Mucosa of descending colon (tissue), 3 donors: ENCODE measurements around the gene RPS6KA6. TPM values are rescaled to one million over a fixed set of nuclear protein-coding genes. Genes with fewer than 3 reads are reported as not detected.

Experiments
- ATAC-seq: fragments of 200-7000 bp; cut with Tn5 transposase; one replicate; pipeline ENCODE4 v1.9.1; 2020; ENCODE audit warnings: mild to moderate bottlenecking, moderate library complexity
- DNase-seq, 3 donors: peaks; one replicate each; pipeline ENCODE4 v3.0.0-alpha.2; 2020
- H3K36me3 ChIP-seq: fragments of 200-600 bp; one replicate; pipeline ENCODE4 v1.8.0; 2021; ENCODE audit warnings: low read depth, mild to moderate bottlenecking
- H3K4me1 ChIP-seq: fragments of 200-600 bp; one replicate; pipeline ENCODE4 v1.8.0; 2021; ENCODE audit warnings: low read depth, mild to moderate bottlenecking
- H3K4me3 ChIP-seq: fragments of 200-600 bp; one replicate; pipeline ENCODE4 v1.8.0; 2021; ENCODE audit warnings: mild to moderate bottlenecking
- H3K9me3 ChIP-seq: fragments of 200-600 bp; one replicate; pipeline ENCODE4 v1.8.0; 2021; ENCODE audit warnings: mild to moderate bottlenecking
- CTCF ChIP-seq: fragments of 200-600 bp; IDR thresholded peaks from one replicate; pipeline ENCODE4 v1.8.0; 2022; ENCODE audit warnings: antibody characterized with exemption, mild to moderate bottlenecking
- intact Hi-C, 2 donors: fragments of 100-400 bp; cut with DNase I in 1 of 2; cut with micrococcal nuclease in 1 of 2; formaldehyde crosslinking; loops; one replicate each; pipeline versions ENCODE4 v1.11.0 to v1.11.1; 2022; cut with DNase I, micrococcal nuclease
- microRNA-seq: library from miRNA; unstranded; fragments of <30 nt; microRNA quantifications from one replicate; pipeline ENCODE4, GENCODE V29; 2019
- total RNA-seq, 3 donors: library from RNA; stranded (reverse); fragmentation: NEBNext Ultra II Directional in 2 of 3; extraction: Animal tissue kit (Norgen Biotek cat#: 25700) in 2 of 3; gene quantifications; one replicate each; pipeline versions ENCODE4 v1.2.1 to v1.2.4, GENCODE V29; 2021 to 2023
- donor health status: DM: no; HTN: no; CAD: no; lungs with moderate emphysema.
- donor health status: DM: no; HTN: no; CAD: no.
- donor health status: DM: no; HTN: yes; CAD: no.

RPS6KA6 gene
- total RNA-seq, 3 donors from 2014 or later: 9.7 to 16.6 (median 11.3) TPM

DNA sequence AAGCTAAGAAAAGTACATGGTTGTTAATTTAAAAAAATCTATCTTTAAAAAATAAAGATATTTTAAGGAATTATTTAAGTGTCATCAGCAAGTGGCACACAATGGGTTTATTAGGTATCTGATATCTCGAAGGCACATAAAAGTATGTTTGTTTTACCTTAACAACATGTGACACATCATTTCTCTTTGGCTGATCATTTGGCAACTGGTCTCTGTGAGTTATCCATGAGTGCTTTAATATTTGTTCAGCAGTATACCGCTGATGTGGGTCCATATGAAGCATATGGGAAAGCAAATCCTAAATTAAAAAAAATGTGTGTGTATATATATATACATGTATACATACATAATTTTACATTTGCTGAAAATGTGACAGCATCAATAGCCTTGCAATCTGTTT is 123.2 kb downstream of the RPS6KA6 start:
- TF ChIP-seq CTCF: no peak
- Histone ChIP-seq H3K4me1 (no peaks in the 10 kb centered on the region), H3K4me3 (no peak overlapping the region), H3K36me3 (no peaks in the 10 kb centered on the region), H3K9me3 (no peaks in the 10 kb centered on the region)
- no peak for ATAC-seq
- no peak for DNase-seq
- intact Hi-C loops: no loop called here

- Histone ChIP-seq H3K9me3 (no peaks in the 10 kb centered on the region), H3K4me3 (no peak overlapping the region), H3K36me3 (no peaks in the 10 kb centered on the region), H3K4me1 (no peaks in the 10 kb centered on the region)
- ATAC-seq: no peak
- intact Hi-C loops: no loop called here
- no peak for DNase-seq
- TF ChIP-seq CTCF: no peak
Observed at GRCh38 chrX:84064164-84064563, 123.8 kb downstream of the RPS6KA6 start.

DNA sequence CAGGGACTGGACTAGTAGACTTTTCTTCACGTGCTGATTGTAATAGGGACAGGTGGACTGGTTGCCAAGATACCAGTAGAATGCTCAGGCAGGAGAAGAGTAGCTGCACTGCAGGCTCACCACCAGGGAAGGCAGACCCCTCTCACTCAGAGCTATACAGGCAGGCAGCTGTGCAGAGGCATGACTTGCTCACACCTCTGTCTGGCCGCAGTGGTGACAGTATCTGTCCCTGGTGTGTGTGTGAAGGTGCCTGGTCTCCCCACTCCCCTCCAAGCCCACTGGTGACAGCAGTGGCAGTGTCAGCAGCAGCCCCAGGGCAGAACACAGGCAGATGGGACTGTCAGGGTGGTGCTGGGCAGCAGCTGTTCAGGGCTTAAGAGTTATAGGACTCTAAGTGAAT is 140.7 kb downstream of the RPS6KA6 start:
- intact Hi-C loops: no loop called here
- ATAC-seq (no peak), DNase-seq (no peak)
- no peak overlapping the region for H3K4me3 ChIP-seq
- no peak for TF ChIP-seq CTCF
- no peaks in the 10 kb centered on the region for H3K4me1 ChIP-seq
- H3K9me3 ChIP-seq: no peaks in the 10 kb centered on the region
- H3K36me3 ChIP-seq: no peaks in the 10 kb centered on the region

GRCh38 chrX:84046403-84046984 is 141.5 kb downstream of the RPS6KA6 start:
- Histone ChIP-seq H3K4me3 (no peak overlapping the region), H3K9me3 (no peaks in the 10 kb centered on the region), H3K36me3 (no peaks in the 10 kb centered on the region), H3K4me1 (no peaks in the 10 kb centered on the region)
- intact Hi-C loops: no loop called here
- peak; percentile 31 for TF ChIP-seq CTCF
- ATAC-seq (peak; percentile 91), DNase-seq (peak in 1 of 3 donors; percentile 5)

DNA sequence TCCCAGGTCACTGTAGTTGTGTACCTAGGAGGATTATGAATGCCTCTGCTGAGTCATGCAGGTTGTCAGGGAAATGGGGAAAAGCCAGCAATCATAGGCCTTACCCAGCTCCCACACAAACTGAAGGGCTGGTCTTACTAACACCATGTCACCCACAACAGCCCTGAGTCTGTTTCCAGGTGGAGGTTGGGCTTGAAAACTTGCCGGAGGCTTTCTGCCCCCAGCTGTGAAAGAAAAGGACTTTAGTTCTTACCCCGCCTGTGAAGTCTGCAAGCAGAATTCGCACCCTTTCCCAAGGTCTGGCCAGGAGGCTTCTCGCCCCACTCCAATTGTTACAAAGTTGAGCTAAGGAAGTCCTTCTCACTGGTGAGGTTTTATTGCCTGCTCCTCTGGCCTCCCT is 143.9 kb downstream of the RPS6KA6 start:
- H3K4me3 ChIP-seq: no peak overlapping the region
- no peaks in the 10 kb centered on the region for H3K4me1 ChIP-seq
- no peak for TF ChIP-seq CTCF
- intact Hi-C loops: no loop called here
- no peaks in the 10 kb centered on the region for H3K9me3 ChIP-seq
- DNase-seq: no peak
- no peaks in the 10 kb centered on the region for H3K36me3 ChIP-seq
- ATAC-seq: no peak

Small RNAs within 50 kb of the gene (microRNA-seq; reads per million reads assigned to microRNA genes)
- not detected for gene MIR548I4
